Activated CD4-positive, alpha-beta T cell treated with anti-CD3 and anti-CD28 coated beads for 36 hours (primary cell): ENCODE results near the gene EPG5. TPM values are rescaled to one million over a fixed set of nuclear protein-coding genes. Genes with fewer than 3 reads are reported as not detected.

ENCODE experiments used
- ATAC-seq: fragments of 200-7000 bp; cut with Tn5 transposase; one replicate; pipeline ENCODE4 v1.10.0; 2021; ENCODE audit warnings: mild to moderate bottlenecking, moderate library complexity
- CTCF ChIA-PET: fragments of 350-600 bp; sonication (Branson Sonifier 250); formaldehyde crosslinking; loops from one replicate; lab custom pipeline; 2021; ENCODE audit warnings: antibody characterized with exemption; lab: Charles Lee
- POLR2A ChIA-PET: fragments of 350-600 bp; sonication (Branson Sonifier 250); formaldehyde crosslinking; loops from one replicate; lab custom pipeline; 2021; ENCODE audit warnings: antibody characterized with exemption, inconsistent platforms; lab: Charles Lee
- DNase-seq: peaks from one replicate; pipeline ENCODE4 v3.0.0-alpha.2; 2020
- H3K27ac Mint-ChIP-seq: one replicate; pipeline ENCODE4 v1.8.0; 2021; ENCODE audit warnings: mixed read lengths
- H3K27me3 Mint-ChIP-seq: one replicate; pipeline ENCODE4 v1.8.0; 2021; ENCODE audit warnings: mixed read lengths
- H3K36me3 Mint-ChIP-seq: one replicate; pipeline ENCODE4 v1.8.0; 2021; ENCODE audit warnings: low read depth, mixed read lengths
- H3K4me1 Mint-ChIP-seq: one replicate; pipeline ENCODE4 v1.8.0; 2021; ENCODE audit warnings: mixed read lengths
- H3K4me3 Mint-ChIP-seq: one replicate; pipeline ENCODE4 v1.8.0; 2021; ENCODE audit warnings: mild to moderate bottlenecking, moderate library complexity, mixed read lengths
- H3K9me3 Mint-ChIP-seq: one replicate; pipeline ENCODE4 v1.8.0; 2021; ENCODE audit warnings: low read depth, mixed read lengths
- intact Hi-C, 2 experiments: fragments of 100-400 bp; cut with DNase I in 1 of 2; cut with micrococcal nuclease in 1 of 2; formaldehyde crosslinking; loops; one replicate each; pipeline versions ENCODE4 v1.14.2 to v1.15.1; 2022 to 2024; cut with DNase I, micrococcal nuclease
- total RNA-seq, 2 experiments: library from RNA; stranded (reverse); gene quantifications; one replicate each; pipeline ENCODE4 v1.2.3, GENCODE V29; 2021

Gene EPG5
- total RNA-seq, 2 experiments from 2014 or later: 13.6 to 14.5 TPM

GRCh38 chr18:45894818-45895217 lies 72.3 kb downstream of the EPG5 start:
- H3K36me3 Mint-ChIP-seq: peaks cover 18% of the 10 kb centered on the region
- ATAC-seq (no peak), DNase-seq (no peak)
- H3K4me3 Mint-ChIP-seq: no peak overlapping the region
- H3K27me3 Mint-ChIP-seq: no peaks in the 10 kb centered on the region
- ChIA-PET CTCF (interaction anchor here (1.3 kb wide), 1 partner anchor 12 kb away, joined by 3 read pairs; no protein-coding TSS in a partner anchor), POLR2A (interaction anchor here (0.6 kb wide), 1 partner anchor 188 kb away, joined by 3 read pairs; no protein-coding TSS in a partner anchor)
- intact Hi-C loops: no loop called here
- no peak overlapping the region for H3K27ac Mint-ChIP-seq
- H3K9me3 Mint-ChIP-seq: no peaks in the 10 kb centered on the region
- H3K4me1 Mint-ChIP-seq: peaks cover 2% of the 10 kb centered on the region

DNA sequence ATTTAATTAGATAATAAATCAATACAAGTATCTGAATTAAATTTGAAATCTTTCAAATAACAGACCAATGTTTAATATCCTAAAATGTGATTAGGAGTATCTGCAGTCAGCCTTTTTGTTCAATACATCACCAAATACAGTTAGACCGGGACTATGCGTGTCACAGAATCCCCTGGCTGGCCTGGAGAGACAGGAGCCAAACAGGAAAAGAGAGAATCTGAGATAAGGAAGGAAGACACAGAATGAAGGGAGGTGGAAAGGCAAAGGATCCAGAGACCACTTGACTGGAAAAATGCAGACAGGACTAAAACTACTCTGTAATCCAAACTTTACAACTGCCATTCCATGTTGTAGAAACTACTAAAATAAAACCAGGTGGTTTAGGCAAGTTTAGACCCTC lies 75.3 kb downstream of the EPG5 start:
- Mint-ChIP-seq H3K4me1 (peaks cover 2% of the 10 kb centered on the region), H3K4me3 (no peak overlapping the region), H3K9me3 (no peaks in the 10 kb centered on the region), H3K27ac (peak overlapping the region; percentile 43), H3K36me3 (peaks cover 9% of the 10 kb centered on the region), H3K27me3 (no peaks in the 10 kb centered on the region)
- intact Hi-C loops: no loop called here
- CTCF ChIA-PET: no interaction called here
- POLR2A ChIA-PET: no interaction called here
- no peak for DNase-seq
- ATAC-seq: no peak

- Mint-ChIP-seq H3K9me3 (no peaks in the 10 kb centered on the region), H3K4me3 (no peak overlapping the region), H3K27ac (no peak overlapping the region), H3K36me3 (peaks cover 9% of the 10 kb centered on the region), H3K27me3 (no peaks in the 10 kb centered on the region), H3K4me1 (no peaks in the 10 kb centered on the region)
- no peak for DNase-seq
- no peak for ATAC-seq
- ChIA-PET CTCF (interaction anchor here (0.6 to 1.5 kb wide), 2 partner anchors 16 to 228 kb away, joined by 3 to 4 read pairs; no protein-coding TSS in a partner anchor), POLR2A (no interaction called here)
- intact Hi-C loops: no loop called here
These were observed 76.5 kb downstream of the EPG5 start for GRCh38 chr18:45890606-45891005.

- Mint-ChIP-seq H3K27me3 (no peaks in the 10 kb centered on the region), H3K4me3 (no peak overlapping the region), H3K36me3 (peaks cover 11% of the 10 kb centered on the region), H3K9me3 (no peaks in the 10 kb centered on the region), H3K27ac (no peak overlapping the region), H3K4me1 (no peaks in the 10 kb centered on the region)
- CTCF ChIA-PET: interaction anchor here (1.5 to 1.9 kb wide), 2 partner anchors 10 to 227 kb away, joined by 4 to 7 read pairs; no protein-coding TSS in a partner anchor
- ATAC-seq: no peak
- POLR2A ChIA-PET: no interaction called here
- no peak for DNase-seq
- intact Hi-C loops: no loop called here
These were observed 77.6 kb downstream of the EPG5 start for GRCh38 chr18:45889419-45890064.

DNA sequence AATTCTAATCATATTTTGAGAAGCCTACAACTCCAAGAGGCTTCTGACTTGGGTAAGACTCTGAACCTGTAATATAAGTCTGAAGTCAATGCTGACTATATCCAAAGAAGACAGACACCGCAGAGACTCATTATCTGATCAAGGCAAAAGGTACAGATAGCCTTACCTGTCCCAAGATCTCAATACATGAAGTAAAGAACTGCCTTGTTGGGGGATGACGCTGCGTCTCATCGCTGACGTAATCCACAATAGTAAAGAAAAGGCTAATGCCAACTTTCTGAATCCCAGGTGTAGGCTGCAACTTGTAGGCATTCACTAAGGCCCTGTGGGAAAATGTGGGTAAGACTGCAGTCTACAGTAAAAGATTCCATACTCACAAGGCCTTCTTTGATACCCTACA lies 79.5 kb downstream of the EPG5 start:
- no peaks in the 10 kb centered on the region for H3K4me1 Mint-ChIP-seq
- H3K27ac Mint-ChIP-seq: no peak overlapping the region
- ATAC-seq (no peak), DNase-seq (no peak)
- no peaks in the 10 kb centered on the region for H3K27me3 Mint-ChIP-seq
- intact Hi-C loops: no loop called here
- H3K36me3 Mint-ChIP-seq: peaks cover 16% of the 10 kb centered on the region
- no peaks in the 10 kb centered on the region for H3K9me3 Mint-ChIP-seq
- ChIA-PET POLR2A (no interaction called here), CTCF (no interaction called here)
- no peak overlapping the region for H3K4me3 Mint-ChIP-seq

DNA sequence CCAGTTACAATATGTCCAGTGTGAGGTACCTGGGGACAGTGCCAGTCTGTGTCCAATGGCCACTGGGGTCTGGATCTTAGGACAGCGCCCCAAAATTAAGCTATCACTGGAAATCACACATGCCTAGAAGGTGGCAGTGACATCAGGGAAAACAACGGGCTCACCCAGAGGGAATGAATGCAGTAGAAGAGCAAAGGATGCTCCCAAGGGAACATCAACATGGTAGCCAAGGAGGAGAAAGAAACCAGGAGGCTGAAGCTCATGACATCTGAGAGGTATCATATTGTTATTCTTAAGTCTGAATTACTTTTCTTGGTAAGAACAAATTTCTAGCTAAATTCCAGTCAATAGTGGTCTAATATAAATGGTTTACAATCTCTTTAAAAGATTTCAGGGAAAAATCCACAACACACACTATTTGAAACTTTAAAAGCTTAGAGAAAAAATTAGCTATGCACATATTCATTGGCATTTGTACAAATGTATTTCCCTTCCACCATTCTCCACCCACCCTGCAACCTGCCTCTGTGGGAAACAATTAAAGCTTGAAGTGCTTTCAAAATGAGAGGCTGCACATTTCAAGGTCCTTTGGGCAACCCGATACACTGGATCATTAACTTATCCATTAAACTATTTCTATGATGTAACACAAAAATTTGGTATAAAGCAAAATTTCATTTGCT lies 86.1 kb downstream of the EPG5 start:
- ChIA-PET CTCF (interaction anchor here (0.6 to 9.8 kb wide), 26 partner anchors 8 to 229 kb away, joined by 3 to 172 read pairs (median 6); partner anchors contain the start of gene SLC14A1), POLR2A (no interaction called here)
- no peak for ATAC-seq
- Mint-ChIP-seq H3K4me3 (no peak overlapping the region), H3K4me1 (peaks cover 5% of the 10 kb centered on the region), H3K9me3 (no peaks in the 10 kb centered on the region), H3K27me3 (no peaks in the 10 kb centered on the region), H3K36me3 (peaks cover 31% of the 10 kb centered on the region), H3K27ac (no peak overlapping the region)
- intact Hi-C loops: loop anchor here (1.0 kb wide), 3 partner anchors 158 to 216 kb away; no protein-coding TSS in a partner anchor
- DNase-seq: no peak

DNA sequence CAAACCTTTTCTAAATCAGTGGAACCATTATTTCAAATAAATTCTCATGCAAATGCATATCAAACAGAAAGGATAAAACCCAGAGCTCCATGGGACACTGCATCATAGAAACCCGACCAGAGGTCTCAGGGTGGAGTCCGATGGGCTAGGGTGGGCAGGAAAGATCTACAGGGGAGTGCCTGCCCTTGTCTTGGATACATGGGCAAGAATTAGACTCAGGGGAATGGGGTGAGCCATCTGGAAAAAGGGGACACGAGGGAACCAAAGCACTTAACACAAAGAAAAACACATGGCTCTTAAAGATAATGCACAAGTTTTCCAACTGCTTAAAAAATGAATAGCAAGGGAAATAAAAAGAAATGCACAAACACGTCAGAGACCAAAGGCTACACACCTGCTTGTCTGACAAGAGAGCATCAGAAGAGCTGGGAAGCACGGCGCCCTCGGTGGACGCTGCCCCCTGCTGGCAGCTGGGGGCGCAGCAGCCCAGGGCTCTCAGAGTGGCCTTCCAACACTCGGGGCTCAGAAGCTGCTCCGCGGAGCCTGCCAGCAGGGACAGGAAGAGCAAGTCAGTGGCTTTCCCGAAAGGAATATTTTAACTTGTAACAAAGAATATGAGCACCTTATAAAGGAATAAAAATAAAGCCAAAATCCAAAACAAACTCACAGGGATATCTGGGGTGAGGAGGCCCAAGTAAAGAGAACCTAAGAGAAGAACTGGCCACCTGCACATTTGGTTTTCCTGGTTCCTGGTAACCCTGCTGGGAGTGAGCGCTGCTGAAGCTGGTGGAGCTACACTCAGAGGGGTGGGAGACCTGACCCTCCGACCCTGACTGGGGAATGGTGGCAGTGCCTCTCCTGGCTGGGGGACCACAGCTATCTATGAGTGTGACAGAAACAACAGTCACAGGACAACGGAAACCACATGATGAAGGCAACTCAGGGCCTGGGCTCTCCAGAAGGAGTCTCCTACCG lies 87.2 kb downstream of the EPG5 start:
- ChIA-PET POLR2A (interaction anchor here (0.6 kb wide), 1 partner anchor 215 kb away, joined by 4 read pairs; no protein-coding TSS in a partner anchor), CTCF (interaction anchor here (0.6 to 9.8 kb wide), 51 partner anchors 9 to 259 kb away, joined by 3 to 172 read pairs (median 4); partner anchors contain the start of gene SLC14A1)
- intact Hi-C loops: loop anchor here (1.0 to 10.0 kb wide), 4 partner anchors 157 to 375 kb away; no protein-coding TSS in a partner anchor
- Mint-ChIP-seq H3K27ac (no peak overlapping the region), H3K36me3 (peaks cover 38% of the 10 kb centered on the region), H3K9me3 (peaks cover 4% of the 10 kb centered on the region), H3K27me3 (no peaks in the 10 kb centered on the region), H3K4me1 (peaks cover 10% of the 10 kb centered on the region), H3K4me3 (no peak overlapping the region)
- DNase-seq (peak; percentile 85), ATAC-seq (peak; percentile 87)

DNA sequence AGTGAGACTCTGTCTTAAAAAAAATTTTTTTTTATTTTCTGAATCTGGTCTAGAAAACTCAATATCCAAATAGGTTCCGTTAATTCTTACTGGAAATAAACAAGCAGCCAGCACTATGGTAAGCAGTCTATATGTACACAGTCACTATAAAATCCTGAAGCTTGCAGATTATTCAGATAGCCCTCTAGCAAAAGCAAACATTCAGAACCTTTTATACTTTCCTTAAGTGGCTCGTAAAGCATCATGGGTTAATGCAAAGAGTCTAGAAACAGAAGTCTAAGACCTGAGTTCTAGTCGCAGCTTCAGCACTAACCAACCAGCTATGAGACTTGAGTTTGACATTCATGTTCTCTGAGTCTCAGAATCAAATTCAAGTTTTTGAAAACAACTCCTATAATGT lies 89.7 kb downstream of the EPG5 start:
- H3K36me3 Mint-ChIP-seq: peaks cover 54% of the 10 kb centered on the region
- H3K27me3 Mint-ChIP-seq: no peaks in the 10 kb centered on the region
- no peak overlapping the region for H3K27ac Mint-ChIP-seq
- intact Hi-C loops: loop anchor here in 1 of 2 experiments (10.0 kb wide), 1 partner anchor 377 kb away; no protein-coding TSS in a partner anchor
- ATAC-seq (no peak), DNase-seq (no peak)
- peaks cover 29% of the 10 kb centered on the region for H3K4me1 Mint-ChIP-seq
- no peak overlapping the region for H3K4me3 Mint-ChIP-seq
- H3K9me3 Mint-ChIP-seq: peaks cover 14% of the 10 kb centered on the region
- POLR2A ChIA-PET: no interaction called here
- CTCF ChIA-PET: interaction anchor here (0.8 to 9.8 kb wide), 8 partner anchors 127 to 227 kb away, joined by 3 to 172 read pairs (median 16); partner anchors contain the start of genes PSTPIP2 and SLC14A1

- Mint-ChIP-seq H3K4me3 (no peak overlapping the region), H3K36me3 (peaks cover 65% of the 10 kb centered on the region), H3K27ac (no peak overlapping the region), H3K9me3 (peaks cover 14% of the 10 kb centered on the region), H3K4me1 (peaks cover 35% of the 10 kb centered on the region), H3K27me3 (no peaks in the 10 kb centered on the region)
- ChIA-PET CTCF (interaction anchor here (1.0 to 9.8 kb wide), 3 partner anchors 154 to 211 kb away, joined by 5 to 172 read pairs (median 33); no protein-coding TSS in a partner anchor), POLR2A (no interaction called here)
- intact Hi-C loops: loop anchor here in 1 of 2 experiments (10.0 kb wide), 1 partner anchor 379 kb away; no protein-coding TSS in a partner anchor
- ATAC-seq: no peak
- no peak for DNase-seq
These were observed 91.0 kb downstream of the EPG5 start for GRCh38 chr18:45876161-45876560.

DNA sequence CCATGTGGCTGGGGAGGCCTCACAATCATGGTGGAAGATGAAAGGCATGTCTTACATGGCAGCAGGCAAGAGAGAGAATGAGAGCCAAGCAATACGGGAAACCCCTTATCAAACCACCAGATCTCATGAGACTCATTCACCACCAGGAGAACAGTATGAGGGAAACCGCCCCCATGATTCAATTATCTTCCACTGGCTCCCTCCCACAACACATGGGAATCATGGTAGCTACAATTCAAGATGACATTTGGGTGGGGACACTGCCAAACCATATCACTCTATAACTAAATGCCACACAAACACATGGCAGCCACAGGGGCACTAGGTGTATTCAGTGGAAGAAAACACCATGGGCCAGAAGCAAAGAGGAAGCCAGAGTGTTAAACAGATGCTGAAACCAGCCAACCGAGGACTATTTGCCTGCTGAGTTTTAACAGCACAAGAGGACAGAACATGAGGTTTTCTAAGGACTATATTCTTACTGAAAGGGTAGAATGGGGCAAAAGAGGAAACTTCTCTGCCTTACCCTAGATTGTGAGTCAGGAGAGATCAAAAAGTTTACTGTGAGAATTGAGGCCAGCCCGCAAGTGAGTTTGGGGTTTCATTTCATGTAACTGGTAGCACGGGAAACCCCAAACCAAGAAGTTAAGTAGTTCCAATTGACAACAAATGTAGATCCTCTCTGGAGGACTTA lies 92.5 kb downstream of the EPG5 start:
- intact Hi-C loops: loop anchor here (1.0 to 10.0 kb wide), 10 partner anchors 93 to 380 kb away; partner anchors contain the start of genes EPG5 (in 2 of the 2) and PSTPIP2 (in 1 of the 2)
- ATAC-seq (peak; percentile 91), DNase-seq (peak; percentile 84)
- Mint-ChIP-seq H3K4me1 (peaks cover 34% of the 10 kb centered on the region), H3K27me3 (no peaks in the 10 kb centered on the region), H3K9me3 (peaks cover 14% of the 10 kb centered on the region), H3K27ac (peak overlapping the region; percentile 96), H3K4me3 (peak overlapping the region; percentile 41), H3K36me3 (peaks cover 78% of the 10 kb centered on the region)
- ChIA-PET POLR2A (interaction anchor here (1.0 kb wide), 1 partner anchor 100 kb away, joined by 4 read pairs; no protein-coding TSS in a partner anchor), CTCF (interaction anchor here (0.6 to 9.8 kb wide), 6 partner anchors 16 to 210 kb away, joined by 3 to 172 read pairs (median 4); no protein-coding TSS in a partner anchor)
